IPS-18a (cell line): Measurements from ENCODE around the gene ZCRB1.
"Not testable (repeated sequence)": the region's sequence is repeated elsewhere in the genome, so short reads cannot be mapped to it uniquely, and the experiment has no call there.

Source experiments
- H3K27ac ChIP-seq: one replicate; pipeline ENCODE4 v1.5.1; 2013; ENCODE audit warnings: low read length
- H3K27me3 ChIP-seq: one replicate; pipeline ENCODE4 v1.6.1; 2013; ENCODE audit warnings: mild to moderate bottlenecking, low read length; ENCODE audit not compliant: control insufficient read depth, insufficient read depth
- H3K36me3 ChIP-seq: one replicate; pipeline ENCODE4 v1.6.1; 2013; ENCODE audit warnings: low read depth, low read length; ENCODE audit not compliant: control insufficient read depth
- H3K4me1 ChIP-seq: one replicate; pipeline ENCODE4 v1.6.1; 2013; ENCODE audit warnings: low read depth, low read length; ENCODE audit not compliant: control insufficient read depth
- H3K4me3 ChIP-seq: one replicate; pipeline ENCODE4 v1.5.1; 2013; ENCODE audit warnings: low read length
- H3K9ac ChIP-seq: one replicate; pipeline ENCODE4 v1.6.1; 2013; ENCODE audit warnings: mild to moderate bottlenecking, low read length, moderate library complexity
- H3K9me3 ChIP-seq: one replicate; pipeline ENCODE4 v1.6.1; 2013; ENCODE audit warnings: low read depth, low read length; ENCODE audit not compliant: control insufficient read depth

ZCRB1 gene

GRCh38 chr12:42350021-42350407 lies 24.1 kb upstream of the ZCRB1 start:
- H3K36me3 ChIP-seq, H3K9ac ChIP-seq, H3K4me3 ChIP-seq, H3K4me1 ChIP-seq, H3K27me3 ChIP-seq, H3K9me3 ChIP-seq, H3K27ac ChIP-seq: not testable (repeated sequence)

- not testable (repeated sequence) for H3K9me3 ChIP-seq, H3K9ac ChIP-seq, H3K4me3 ChIP-seq, H3K36me3 ChIP-seq, H3K4me1 ChIP-seq, H3K27ac ChIP-seq, H3K27me3 ChIP-seq
These were observed 23.5 kb upstream of the ZCRB1 start for GRCh38 chr12:42349119-42350020.

DNA sequence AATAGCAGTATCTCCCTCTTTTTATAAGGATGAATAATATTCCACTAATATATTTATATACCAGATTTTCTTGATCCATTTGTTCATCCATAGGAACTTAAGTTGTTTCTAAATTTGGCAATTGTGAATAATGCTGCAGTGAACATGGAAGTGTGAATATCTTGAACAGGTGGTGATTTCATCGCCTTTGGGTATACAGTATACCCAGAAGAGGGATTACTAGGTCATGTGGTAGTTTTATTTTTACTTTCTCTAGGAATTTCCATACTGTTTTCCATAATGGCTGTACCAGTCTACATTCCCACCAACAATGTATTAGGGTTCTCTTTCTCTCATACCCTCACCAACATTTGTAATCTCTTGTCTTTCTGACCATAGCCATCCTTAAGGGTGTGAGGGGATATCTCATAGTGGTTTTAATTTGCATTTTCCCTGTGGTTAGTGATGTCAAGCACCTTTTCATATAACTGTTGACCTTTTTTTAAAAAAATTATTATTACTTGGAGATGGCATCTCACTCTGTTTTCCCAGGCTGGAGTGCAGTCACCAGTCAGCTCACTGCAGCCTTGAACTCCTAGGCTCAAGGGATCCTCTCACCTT lies 20.6 kb upstream of the ZCRB1 start:
- H3K27me3 ChIP-seq, result no peaks in the 10 kb centered on the region

DNA sequence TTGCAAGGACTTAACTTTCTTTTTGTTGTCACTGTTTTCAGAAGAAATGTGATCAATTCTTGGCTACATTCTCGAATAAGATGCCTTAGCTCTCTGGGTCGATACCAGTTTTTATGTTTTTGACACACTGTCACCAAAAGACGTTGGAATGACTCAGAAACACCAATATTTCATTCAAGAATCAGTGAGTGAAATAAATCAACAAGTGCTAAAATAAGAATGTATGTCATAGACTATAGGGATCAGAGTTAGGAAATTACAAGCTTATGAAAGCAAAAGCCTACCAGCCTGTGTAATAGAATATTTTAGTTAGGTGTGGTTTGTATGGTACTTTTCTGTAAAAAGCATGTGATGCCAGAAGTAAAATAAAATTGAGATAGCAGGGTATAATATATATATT lies 17.8 kb upstream of the ZCRB1 start:
- Histone ChIP-seq H3K27ac (no peak overlapping the region), H3K36me3 (peaks cover 2% of the 10 kb centered on the region), H3K9ac (no peak overlapping the region), H3K4me3 (no peak overlapping the region), H3K9me3 (no peaks in the 10 kb centered on the region), H3K4me1 (no peaks in the 10 kb centered on the region), H3K27me3 (no peaks in the 10 kb centered on the region)

More for the DNA sequence above, 20.6 kb upstream of the ZCRB1 start:
- Histone ChIP-seq H3K4me3 (no peak overlapping the region), H3K36me3 (peaks cover 2% of the 10 kb centered on the region), H3K9me3 (no peaks in the 10 kb centered on the region), H3K4me1 (no peaks in the 10 kb centered on the region), H3K27ac (no peak overlapping the region), H3K9ac (no peak overlapping the region)

DNA sequence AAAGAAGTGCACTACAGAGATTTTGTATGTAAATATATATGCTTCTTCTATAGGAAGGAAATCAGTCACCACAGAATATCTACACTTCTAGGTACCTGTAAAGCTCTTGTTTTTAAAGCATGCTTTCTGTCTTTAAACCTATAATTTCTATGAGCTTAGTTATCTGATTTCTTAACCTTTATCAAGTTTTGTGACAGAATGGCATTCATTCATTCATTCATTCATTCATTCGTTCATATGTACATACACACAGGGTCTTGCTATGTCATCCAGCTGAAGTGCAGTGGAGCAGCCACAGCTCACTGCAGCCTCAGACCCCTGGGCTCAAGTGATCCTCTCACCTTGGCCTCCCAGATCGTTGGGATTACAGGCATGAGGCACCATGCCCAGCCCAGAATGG lies 16.1 kb upstream of the ZCRB1 start:
- no peaks in the 10 kb centered on the region for H3K9me3 ChIP-seq
- no peaks in the 10 kb centered on the region for H3K4me1 ChIP-seq
- no peak overlapping the region for H3K9ac ChIP-seq
- no peak overlapping the region for H3K4me3 ChIP-seq
- no peaks in the 10 kb centered on the region for H3K27me3 ChIP-seq
- no peak overlapping the region for H3K27ac ChIP-seq
- peaks cover 2% of the 10 kb centered on the region for H3K36me3 ChIP-seq

DNA sequence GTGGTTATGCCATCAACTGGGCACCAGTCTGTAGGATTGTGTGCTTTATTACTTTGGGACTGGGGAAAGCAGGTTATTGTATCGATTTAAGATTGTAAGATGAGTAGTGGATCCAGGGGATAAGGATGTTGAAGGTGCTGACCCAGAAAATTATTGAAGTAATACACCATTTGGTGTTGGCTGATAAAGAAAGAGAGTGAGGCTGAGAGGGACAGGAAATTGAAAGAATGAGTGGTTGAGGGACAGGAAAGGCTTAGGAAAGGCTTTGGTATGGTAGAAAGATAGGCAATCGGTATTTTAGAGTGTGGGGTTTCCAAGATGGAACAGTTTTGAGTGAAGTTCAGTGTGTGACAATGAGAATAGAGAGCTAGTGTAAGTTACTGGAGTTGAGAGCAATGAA lies 12.4 kb upstream of the ZCRB1 start:
- Histone ChIP-seq H3K36me3 (peaks cover 6% of the 10 kb centered on the region), H3K9ac (no peak overlapping the region), H3K27me3 (no peaks in the 10 kb centered on the region), H3K4me3 (no peak overlapping the region), H3K4me1 (no peaks in the 10 kb centered on the region), H3K27ac (no peak overlapping the region), H3K9me3 (no peaks in the 10 kb centered on the region)

GRCh38 chr12:42336286-42336685 lies 10.4 kb upstream of the ZCRB1 start:
- Histone ChIP-seq H3K9ac (no peak overlapping the region), H3K27ac (no peak overlapping the region), H3K4me3 (no peak overlapping the region), H3K36me3 (peaks cover 6% of the 10 kb centered on the region), H3K27me3 (no peaks in the 10 kb centered on the region), H3K4me1 (no peaks in the 10 kb centered on the region), H3K9me3 (no peaks in the 10 kb centered on the region)

DNA sequence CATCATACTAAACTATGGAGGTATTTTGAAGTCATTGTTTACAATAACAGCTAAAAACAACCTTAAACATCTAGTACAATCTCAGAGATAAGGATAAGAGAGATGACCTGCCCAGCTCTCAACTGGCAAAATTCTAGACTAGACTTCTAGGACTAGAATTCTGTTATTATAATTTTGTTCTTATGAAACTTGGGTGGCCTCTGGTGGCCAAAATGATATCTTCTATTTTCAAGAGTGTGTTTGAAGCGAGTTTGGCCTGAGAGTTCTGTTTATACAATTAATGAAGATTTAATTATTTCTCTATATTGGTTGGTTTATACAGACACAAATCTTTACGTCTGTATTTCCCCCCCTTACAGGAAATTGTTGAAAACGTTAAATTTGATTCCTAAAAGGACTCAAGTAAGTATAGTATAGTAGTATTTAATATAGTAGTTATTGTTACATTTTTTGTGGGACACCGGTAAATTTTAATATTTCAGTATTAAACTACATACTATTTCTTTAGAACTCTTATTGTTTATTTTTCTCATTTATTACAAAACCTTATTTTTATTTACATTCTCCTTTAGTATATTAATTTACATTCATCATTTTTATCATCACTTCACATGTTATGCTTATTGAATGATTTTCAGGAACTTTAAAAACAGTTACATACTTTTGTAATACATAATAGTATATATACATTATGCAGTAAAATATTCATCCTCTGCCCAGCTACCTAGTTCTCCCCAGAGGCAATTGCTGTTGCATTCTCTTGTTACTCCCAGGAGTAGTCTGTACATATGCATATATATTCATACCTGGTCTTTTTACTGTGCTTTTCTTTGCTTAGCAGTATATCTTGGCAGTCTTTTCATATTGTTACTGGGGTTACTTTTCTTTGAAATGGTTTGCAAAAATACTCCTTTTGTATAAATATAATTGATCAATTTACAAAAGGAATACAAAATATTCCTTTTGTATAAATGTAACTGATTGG lies 6.7 kb upstream of the ZCRB1 start:
- H3K36me3 ChIP-seq, result peaks cover 6% of the 10 kb centered on the region
- no peak overlapping the region for H3K27ac ChIP-seq
- H3K4me3 ChIP-seq, result no peak overlapping the region
- H3K9me3 ChIP-seq, result no peaks in the 10 kb centered on the region
- no peak overlapping the region for H3K9ac ChIP-seq
- H3K27me3 ChIP-seq, result no peaks in the 10 kb centered on the region
- peaks cover under 1% of the 10 kb centered on the region for H3K4me1 ChIP-seq

DNA sequence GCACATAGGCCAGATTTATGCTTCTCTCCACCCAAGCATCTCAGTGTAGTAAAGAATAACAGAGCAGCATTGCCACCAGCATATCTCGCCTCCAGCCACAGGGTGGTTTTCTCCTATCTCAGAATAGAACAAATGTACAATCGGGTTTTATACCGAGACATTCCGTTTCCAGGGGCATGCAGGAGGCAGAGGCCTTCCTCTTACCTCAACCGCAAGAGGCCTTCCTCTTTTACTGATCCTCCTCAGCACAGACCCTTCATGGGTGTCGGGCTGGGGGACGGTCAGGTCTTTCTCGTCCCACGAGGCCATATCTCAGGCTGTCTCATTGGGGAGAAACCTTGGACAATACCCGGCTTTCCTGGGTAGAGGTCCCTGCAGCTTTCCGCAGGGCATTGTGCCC lies 4.2 kb upstream of the ZCRB1 start:
- H3K27me3 ChIP-seq, H3K9ac ChIP-seq, H3K27ac ChIP-seq, H3K9me3 ChIP-seq, H3K4me3 ChIP-seq, H3K36me3 ChIP-seq: not testable (repeated sequence)
- H3K4me1 ChIP-seq, result peaks cover 11% of the 10 kb centered on the region

DNA sequence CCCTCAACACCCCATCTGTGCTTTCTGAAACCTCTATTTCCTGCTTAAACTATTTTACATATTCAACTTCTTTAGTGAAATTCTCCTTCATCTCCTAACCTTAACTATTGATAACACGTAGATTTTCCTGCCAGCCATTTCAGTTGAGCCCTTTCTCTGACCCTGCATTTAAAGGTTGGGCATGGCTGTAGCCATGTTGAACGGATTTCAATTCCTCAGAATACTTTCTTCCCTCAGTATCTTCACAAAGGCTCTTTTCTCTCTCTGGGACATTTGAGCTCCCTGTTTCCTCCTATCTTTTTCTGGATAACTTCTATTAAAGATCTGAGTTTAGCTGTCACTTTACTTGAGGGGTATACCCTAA lies 1.3 kb upstream of the ZCRB1 start:
- H3K9ac ChIP-seq, result peak overlapping the region; percentile 94
- no peaks in the 10 kb centered on the region for H3K27me3 ChIP-seq
- peaks cover 15% of the 10 kb centered on the region for H3K4me1 ChIP-seq
- peak overlapping the region; percentile 98 for H3K4me3 ChIP-seq
- peaks cover 4% of the 10 kb centered on the region for H3K36me3 ChIP-seq
- H3K9me3 ChIP-seq, result no peaks in the 10 kb centered on the region
- H3K27ac ChIP-seq, result no peak overlapping the region

DNA sequence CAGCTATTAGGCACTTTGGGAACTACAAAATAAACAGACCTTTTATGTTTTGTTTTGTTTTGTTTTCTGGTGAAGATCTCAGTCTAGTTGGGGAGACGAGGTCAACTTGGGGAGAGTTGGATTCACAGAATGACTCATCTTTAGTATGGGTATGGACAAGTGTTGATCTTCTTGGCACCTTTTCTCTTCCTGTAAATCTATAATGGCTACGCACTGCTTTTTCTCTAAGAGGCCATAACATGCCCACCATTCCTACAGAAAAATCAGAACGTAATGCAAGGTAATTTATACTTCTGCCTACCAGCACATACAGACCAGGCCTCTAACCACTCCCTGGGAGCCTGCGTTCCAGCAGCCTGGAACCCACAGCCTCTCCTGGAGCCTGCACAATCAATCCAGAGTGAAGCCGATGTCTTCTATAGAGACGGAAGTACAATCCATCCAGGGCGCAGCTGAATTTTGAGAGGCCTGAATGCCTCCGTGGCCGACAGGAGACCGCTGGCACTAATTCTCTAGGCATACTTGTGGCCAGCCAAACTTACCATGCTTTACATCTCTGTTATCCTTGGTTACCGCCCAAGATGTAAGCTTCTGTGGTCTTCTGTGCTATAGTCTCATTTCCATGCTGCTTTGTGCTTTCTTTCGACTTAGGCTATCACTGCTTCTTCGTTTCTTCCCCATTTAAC lies 790 bp upstream of the ZCRB1 start:
- peak overlapping the region; percentile 50 for H3K27ac ChIP-seq
- peak overlapping the region; percentile 98 for H3K4me3 ChIP-seq
- H3K4me1 ChIP-seq, result peaks cover 15% of the 10 kb centered on the region
- peak overlapping the region; percentile 94 for H3K9ac ChIP-seq
- H3K27me3 ChIP-seq, result no peaks in the 10 kb centered on the region
- no peaks in the 10 kb centered on the region for H3K9me3 ChIP-seq
- H3K36me3 ChIP-seq, result peaks cover 4% of the 10 kb centered on the region
